Retinal pigment epithelial cell (primary cell): Measurements from ENCODE around the gene NFATC3.
A peak's percentile ranks its signal among the peaks of the same experiment; 100 is the strongest.

Experiments used
- DNase-seq: peaks from one replicate; pipeline ENCODE4 v3.0.0-alpha.2; 2010; ENCODE audit warnings: low read depth
- H3K4me3 ChIP-seq: 2 replicates; pipeline ENCODE4 v1.5.1; 2011; ENCODE audit warnings: mild to moderate bottlenecking, low read length, control low read depth, moderate library complexity
- CTCF ChIP-seq: conservative IDR thresholded peaks from 2 replicates; pipeline ENCODE4 v1.5.1; 2011; ENCODE audit warnings: low read depth, low read length, control low read depth, inconsistent platforms

Gene NFATC3

GRCh38 chr16:68227183-68227793 is 142.1 kb downstream of the NFATC3 start:
- DNase-seq: no peak
- no peak for TF ChIP-seq CTCF
- no peak overlapping the region for H3K4me3 ChIP-seq

GRCh38 chr16:68227850-68228553 is 142.8 kb downstream of the NFATC3 start:
- DNase-seq: no peak

GRCh38 chr16:68228652-68229051 is 143.5 kb downstream of the NFATC3 start:
- TF ChIP-seq CTCF: no peak
- no peak overlapping the region for H3K4me3 ChIP-seq
- DNase-seq: no peak

More at GRCh38 chr16:68227850-68228553, 142.8 kb downstream of the NFATC3 start:
- no peak for TF ChIP-seq CTCF
- H3K4me3 ChIP-seq: no peak overlapping the region

GRCh38 chr16:68229431-68230175 is 144.4 kb downstream of the NFATC3 start:
- no peak overlapping the region for H3K4me3 ChIP-seq

GRCh38 chr16:68230176-68230571 is 145.0 kb downstream of the NFATC3 start:
- no peak for TF ChIP-seq CTCF
- H3K4me3 ChIP-seq: no peak overlapping the region
- DNase-seq: no peak

More at GRCh38 chr16:68229431-68230175, 144.4 kb downstream of the NFATC3 start:
- DNase-seq: no peak
- peak; percentile 94 for TF ChIP-seq CTCF

GRCh38 chr16:68230956-68231355 is 145.8 kb downstream of the NFATC3 start:
- no peak for TF ChIP-seq CTCF
- H3K4me3 ChIP-seq: no peak overlapping the region
- no peak for DNase-seq
